ENCODE results near the gene MKRN2.

DNA sequence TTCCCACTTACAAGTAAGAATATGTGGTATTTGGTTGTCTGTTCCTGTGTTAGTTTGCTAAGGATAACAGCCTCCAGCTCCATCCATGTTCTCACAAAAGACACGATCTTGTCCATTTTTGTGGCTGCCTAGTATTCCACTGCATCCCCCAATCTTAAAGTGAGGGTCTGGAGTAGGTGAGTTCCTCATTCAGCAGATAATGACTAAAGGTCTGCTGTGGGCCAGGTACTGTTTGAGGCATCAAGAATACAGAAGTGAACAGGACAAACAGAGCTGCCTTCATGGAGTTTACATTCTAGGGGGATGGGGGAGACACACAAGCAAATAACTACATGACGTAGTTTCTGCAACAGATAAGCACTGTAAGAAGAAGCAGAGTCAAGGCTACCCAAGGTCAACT, 35.9 kb upstream of the MKRN2 start:
- TF ChIP-seq, protein P1, sequence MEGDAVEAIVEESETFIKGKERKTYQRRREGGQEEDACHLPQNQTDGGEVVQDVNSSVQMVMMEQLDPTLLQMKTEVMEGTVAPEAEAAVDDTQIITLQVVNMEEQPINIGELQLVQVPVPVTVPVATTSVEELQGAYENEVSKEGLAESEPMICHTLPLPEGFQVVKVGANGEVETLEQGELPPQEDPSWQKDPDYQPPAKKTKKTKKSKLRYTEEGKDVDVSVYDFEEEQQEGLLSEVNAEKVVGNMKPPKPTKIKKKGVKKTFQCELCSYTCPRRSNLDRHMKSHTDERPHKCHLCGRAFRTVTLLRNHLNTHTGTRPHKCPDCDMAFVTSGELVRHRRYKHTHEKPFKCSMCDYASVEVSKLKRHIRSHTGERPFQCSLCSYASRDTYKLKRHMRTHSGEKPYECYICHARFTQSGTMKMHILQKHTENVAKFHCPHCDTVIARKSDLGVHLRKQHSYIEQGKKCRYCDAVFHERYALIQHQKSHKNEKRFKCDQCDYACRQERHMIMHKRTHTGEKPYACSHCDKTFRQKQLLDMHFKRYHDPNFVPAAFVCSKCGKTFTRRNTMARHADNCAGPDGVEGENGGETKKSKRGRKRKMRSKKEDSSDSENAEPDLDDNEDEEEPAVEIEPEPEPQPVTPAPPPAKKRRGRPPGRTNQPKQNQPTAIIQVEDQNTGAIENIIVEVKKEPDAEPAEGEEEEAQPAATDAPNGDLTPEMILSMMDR (IDR thresholded peaks at IDR 0.05) = no peak
- TF ChIP-seq POLR2A (IDR thresholded peaks at IDR 0.05) = no peak

Measured in uterus (tissue), 2 donors.